ENCODE measurements around the gene LRP11. TPM values are rescaled to one million over a fixed set of nuclear protein-coding genes. Genes with fewer than 3 reads are reported as not detected.

Gene LRP11
- total and polyA plus RNA-seq, 10 of the 15 experiments (the other 5 are each of a cell fraction or from before 2014, with no cell fraction given): under 0.01 to 0.23 (median 0.03) TPM; not detected in 6

- no peak overlapping the region for H3K4me3 ChIP-seq
- DNase-seq (ENCODE audit: low read depth, low spot score) (no peak), FAIRE-seq (no peak), ATAC-seq (no peak)
- no peaks in the 10 kb centered on the region for H3K4me1 ChIP-seq (ENCODE audit: control insufficient read depth, insufficient read depth, low read length)
- intact Hi-C loops (cut with micrococcal nuclease; ENCODE audit: unreplicated experiment) (no loop called here), in situ Hi-C loops (cut with MboI) (no loop called here)
- H3K79me2 ChIP-seq (ENCODE audit: control insufficient read depth, insufficient read depth, low read length): no peaks in the 10 kb centered on the region
- H3K27me3 ChIP-seq (replicated peaks in 1 of 2; ENCODE audit: control insufficient read depth in 2 of 2, insufficient read depth in 2 of 2, low read length in 1 of 2): peaks cover 0 to 7% of the 10 kb centered on the region in 2 experiments; a peak in 2 of 4 replicates
- H3K9ac ChIP-seq (ENCODE audit: control insufficient read depth, insufficient read depth, low read length): no peak overlapping the region
- ChIA-PET SMC1A (ENCODE audit: uncharacterized antibody, unreplicated experiment) (interaction anchor here (0.5 to 1.6 kb wide), 2 partner anchors 80 to 1429 kb away, joined by 3 to 4 read pairs; no protein-coding TSS in a partner anchor), RAD21 (ENCODE audit: unreplicated experiment) (interaction anchor here (0.6 to 1.0 kb wide), 2 partner anchors 80 to 102 kb away, joined by 3 to 4 read pairs; no protein-coding TSS in a partner anchor), POLR2A (no interaction called here), CTCF (interaction anchor here (1.1 to 1.3 kb wide), 2 partner anchors 10 to 16 kb away, joined by 4 to 5 read pairs; no protein-coding TSS in a partner anchor)
- no peaks in the 10 kb centered on the region for H3K9me3 ChIP-seq (replicated peaks; ENCODE audit: control insufficient read depth, insufficient read depth, low read length)
- H3K4me2 ChIP-seq (ENCODE audit: control insufficient read depth, insufficient read depth): no peak overlapping the region
- BruUV-seq (replicated peaks): no TSS peak
- H3K36me3 ChIP-seq (ENCODE audit: control insufficient read depth in 2 of 2, insufficient read depth in 2 of 2, low read length in 1 of 2): no peaks in the 10 kb centered on the region
- WGBS (ENCODE audit: insufficient coverage, insufficient replicate concordance, low lambda C conversion rate, missing lambda C conversion rate): 36% methylated on average over 4 of the region's 4 CpGs
- H2AFZ ChIP-seq (ENCODE audit: control insufficient read depth, low read depth, low read length): no peak overlapping the region
- H4K20me1 ChIP-seq (ENCODE audit: control insufficient read depth, insufficient read depth): no peaks in the 10 kb centered on the region
- no peak overlapping the region for H3K27ac ChIP-seq (ENCODE audit: control insufficient read depth, insufficient read depth)
- TF ChIP-seq RB1 (IDR thresholded peaks at IDR 0.05; ENCODE audit: borderline replicate concordance) (no peak), HSF1 (IDR thresholded peaks at IDR 0.05; ENCODE audit: low read depth, low read length) (no peak), RELB (IDR thresholded peaks at IDR 0.05; ENCODE audit: low read depth) (no peak), E2F4 (IDR thresholded peaks at IDR 0.05; ENCODE audit: low read depth, low read length) (no peak), CBX5 (IDR thresholded peaks at IDR 0.05; ENCODE audit: low read depth) (no peak), ZNF687 (IDR thresholded peaks at IDR 0.05) (no peak), RCOR1 (conservative IDR thresholded peaks at IDR 0.05; ENCODE audit: low read depth, low read length) (no peak), IKZF2 (IDR thresholded peaks at IDR 0.05) (no peak), CEBPB (IDR thresholded peaks at IDR 0.05; ENCODE audit: borderline replicate concordance in 1 of 2, low read depth in 2 of 2, low read length in 2 of 2) (no peak), IKZF1 (conservative IDR thresholded peaks at IDR 0.05) (no peak), MYC (IDR thresholded peaks at IDR 0.05; ENCODE audit: insufficient read depth, insufficient read length, insufficient replicate concordance, low read length, severe bottlenecking) (no peak), NR2F1 (conservative IDR thresholded peaks at IDR 0.05) (no peak), CREM (IDR thresholded peaks at IDR 0.05; ENCODE audit: low read depth) (no peak), CHD4 (IDR thresholded peaks at IDR 0.05) (no peak), ZNF24 (IDR thresholded peaks at IDR 0.05) (no peak)
These were observed 38.9 kb downstream of the LRP11 start for GRCh38 chr6:149825292-149825691.
